Dermis blood vessel endothelial cell (primary cell): Measurements from ENCODE around the gene POLRMT. TPM values are rescaled to one million over a fixed set of nuclear protein-coding genes. Genes with fewer than 3 reads are reported as not detected.
"Not testable (repeated sequence)": the region's sequence is repeated elsewhere in the genome, so short reads cannot be mapped to it uniquely, and the experiment has no call there.

Experiments used
- DNase-seq: peaks from one replicate; pipeline ENCODE4 v3.0.0; 2010
- total RNA-seq: library from RNA; depleted of rRNA; stranded (reverse); fragments of >200 nt; gene quantifications from 2 replicates; pipeline ENCODE4 v1.2.3, GENCODE V29; 2014

Gene POLRMT
- total RNA-seq, 1 donor from 2014 or later = 29.1 TPM

DNA sequence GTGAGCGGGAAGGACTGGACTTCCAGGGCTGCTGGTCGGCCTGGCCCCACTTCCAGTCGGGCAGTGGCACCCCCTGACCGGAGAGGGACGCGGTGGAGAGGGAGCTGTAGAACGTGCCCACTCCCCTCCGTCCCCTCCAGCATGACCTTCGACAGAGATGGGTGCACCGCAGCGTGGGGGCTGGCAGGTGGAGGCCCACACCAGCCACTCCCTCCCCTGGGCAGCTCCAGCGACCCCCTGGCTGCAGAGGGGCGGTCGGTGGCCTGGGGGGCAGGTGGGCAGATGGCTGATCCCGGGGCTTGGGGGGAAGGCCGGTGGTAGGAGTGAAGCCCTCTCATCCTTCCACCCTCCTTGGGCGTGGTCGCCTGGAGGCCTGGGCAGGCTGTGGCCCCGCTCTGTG is 41.2 kb downstream of the POLRMT start:
- DNase-seq = no peak

DNA sequence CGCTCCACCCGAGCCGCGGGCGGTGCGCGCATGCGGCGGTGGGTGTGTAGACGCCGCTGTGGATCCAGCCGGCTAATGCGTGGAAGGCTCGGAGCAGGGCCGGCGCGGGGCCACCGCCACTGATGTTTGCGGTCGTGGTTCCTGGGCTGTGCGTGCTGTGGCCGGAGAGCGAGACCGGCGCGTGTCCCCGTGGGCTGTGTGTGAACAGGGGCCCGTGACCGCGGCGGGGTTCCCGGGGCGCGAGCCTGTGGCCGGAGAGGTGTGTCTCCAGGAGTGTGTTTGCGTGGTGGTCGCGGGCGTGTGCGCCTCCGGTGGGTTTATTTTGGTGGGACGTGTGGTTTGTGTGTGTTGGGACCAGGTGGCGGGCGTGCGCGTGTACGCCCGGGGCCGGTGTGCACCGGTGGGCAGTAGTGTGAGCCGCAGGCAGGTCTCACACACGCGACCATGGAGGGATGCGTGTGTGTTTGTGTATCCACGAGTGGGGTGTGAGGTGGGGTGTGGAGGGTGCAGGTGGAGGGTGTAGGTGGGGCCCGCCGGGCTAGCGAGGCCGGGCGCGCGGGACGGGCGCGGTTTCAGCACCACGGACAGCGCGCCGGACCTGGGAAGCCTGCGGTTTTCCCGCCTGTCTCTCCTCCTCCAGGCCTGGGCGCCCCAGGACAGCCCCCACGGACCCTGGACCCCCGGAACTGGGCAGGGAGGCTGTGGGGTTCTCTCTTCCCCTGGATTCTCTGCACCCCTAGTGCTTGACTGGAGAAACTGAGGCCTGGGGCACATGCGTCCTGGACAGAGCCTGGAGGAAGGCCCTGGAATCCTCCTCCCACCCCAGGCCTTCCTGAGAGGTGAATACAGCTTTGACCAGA is 42.0 kb downstream of the POLRMT start:
- DNase-seq = peak; percentile 49

GRCh38 chr19:590750-591098 is 42.6 kb downstream of the POLRMT start:
- DNase-seq = no peak

DNA sequence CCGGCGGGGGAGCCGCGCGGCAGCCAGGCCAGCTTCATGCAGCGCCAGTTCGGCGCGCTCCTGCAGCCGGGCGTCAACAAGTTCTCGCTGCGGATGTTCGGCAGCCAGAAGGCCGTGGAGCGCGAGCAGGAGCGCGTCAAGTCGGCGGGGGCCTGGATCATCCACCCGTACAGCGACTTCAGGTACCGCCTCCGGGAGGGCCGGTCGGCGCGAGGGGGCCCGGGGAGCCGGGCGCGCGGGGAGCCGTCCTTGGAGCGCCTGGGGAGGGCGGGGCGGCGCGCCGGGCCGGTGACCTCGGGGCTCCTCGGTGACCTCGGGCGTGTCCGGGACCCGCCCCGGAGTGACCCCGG is 43.0 kb downstream of the POLRMT start:
- DNase-seq = peak; percentile 50

DNA sequence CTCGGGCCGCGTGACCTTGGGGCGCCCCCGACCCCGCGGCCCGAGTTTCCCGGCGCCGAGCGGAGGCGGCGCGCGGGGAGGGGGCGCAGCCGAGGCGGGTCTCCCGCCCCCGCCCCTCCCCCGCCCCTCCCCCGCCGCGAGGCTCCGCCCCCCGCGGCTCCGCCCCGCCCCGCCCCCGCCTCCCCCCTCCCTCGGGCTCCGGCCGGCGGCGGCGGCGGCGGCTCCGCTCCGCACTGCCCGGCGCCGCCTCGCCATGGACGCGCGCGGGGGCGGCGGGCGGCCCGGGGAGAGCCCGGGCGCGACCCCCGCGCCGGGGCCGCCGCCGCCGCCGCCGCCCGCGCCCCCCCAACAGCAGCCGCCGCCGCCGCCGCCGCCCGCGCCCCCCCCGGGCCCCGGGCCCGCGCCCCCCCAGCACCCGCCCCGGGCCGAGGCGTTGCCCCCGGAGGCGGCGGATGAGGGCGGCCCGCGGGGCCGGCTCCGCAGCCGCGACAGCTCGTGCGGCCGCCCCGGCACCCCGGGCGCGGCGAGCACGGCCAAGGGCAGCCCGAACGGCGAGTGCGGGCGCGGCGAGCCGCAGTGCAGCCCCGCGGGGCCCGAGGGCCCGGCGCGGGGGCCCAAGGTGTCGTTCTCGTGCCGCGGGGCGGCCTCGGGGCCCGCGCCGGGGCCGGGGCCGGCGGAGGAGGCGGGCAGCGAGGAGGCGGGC is 43.5 kb downstream of the POLRMT start, which contains the start of gene HCN2:
Gene HCN2, plus strand, starts transcription at position 189 of the 703 bp plus-strand sequence. Its CDS starts 65 bp downstream, at position 254.
- no peak for DNase-seq

- DNase-seq = no peak
Observed at GRCh38 chr19:588741-589692, 44.3 kb downstream of the POLRMT start.

DNA sequence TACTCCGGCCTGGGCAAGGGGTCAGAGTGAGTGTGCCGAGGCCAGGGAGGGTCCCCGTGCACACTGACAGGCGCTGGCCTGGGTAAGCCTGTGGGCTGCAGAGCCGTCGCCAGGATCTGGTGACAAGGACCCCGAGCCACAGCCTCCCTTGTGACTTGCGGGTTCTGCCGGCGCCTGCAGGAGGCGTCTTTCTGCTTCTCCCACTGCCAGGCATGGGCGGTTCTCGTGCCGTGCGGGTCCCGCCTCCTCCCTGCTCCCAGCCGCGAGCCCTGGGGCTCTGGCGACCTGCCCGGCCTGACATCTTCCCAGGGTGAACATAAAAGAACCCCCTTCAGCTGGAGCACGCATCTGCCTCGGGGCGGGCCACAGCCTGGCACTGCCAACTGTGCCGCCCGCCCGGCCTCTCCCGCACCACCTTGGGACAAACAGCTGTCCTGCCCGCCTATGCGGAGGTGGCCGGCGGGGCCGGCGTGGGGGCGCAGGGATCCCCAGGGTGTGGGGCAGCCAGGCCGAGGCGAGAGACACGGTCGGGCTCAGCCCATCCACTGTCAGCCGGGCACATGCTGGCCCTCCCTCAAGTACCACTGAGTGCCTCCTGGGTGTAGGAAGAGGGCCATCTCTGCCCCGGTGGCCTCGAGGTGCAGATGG is 45.1 kb downstream of the POLRMT start:
- DNase-seq = peak; percentile 75

GRCh38 chr19:585551-586110 is 47.7 kb downstream of the POLRMT start:
- DNase-seq = no peak

- DNase-seq = not testable (repeated sequence)
Observed at GRCh38 chr19:585146-585545, 48.2 kb downstream of the POLRMT start.

GRCh38 chr19:584240-585001 is 48.9 kb downstream of the POLRMT start:
- peak; percentile 67 for DNase-seq

- no peak for DNase-seq
Observed at GRCh38 chr19:583968-584239, 49.4 kb downstream of the POLRMT start.

- DNase-seq = no peak
Observed at GRCh38 chr19:583198-583967, 50.0 kb downstream of the POLRMT start.

GRCh38 chr19:582497-583197 is 50.7 kb downstream of the POLRMT start:
- no peak for DNase-seq

- DNase-seq = no peak
Observed at GRCh38 chr19:581399-582111, 51.8 kb downstream of the POLRMT start.

DNA sequence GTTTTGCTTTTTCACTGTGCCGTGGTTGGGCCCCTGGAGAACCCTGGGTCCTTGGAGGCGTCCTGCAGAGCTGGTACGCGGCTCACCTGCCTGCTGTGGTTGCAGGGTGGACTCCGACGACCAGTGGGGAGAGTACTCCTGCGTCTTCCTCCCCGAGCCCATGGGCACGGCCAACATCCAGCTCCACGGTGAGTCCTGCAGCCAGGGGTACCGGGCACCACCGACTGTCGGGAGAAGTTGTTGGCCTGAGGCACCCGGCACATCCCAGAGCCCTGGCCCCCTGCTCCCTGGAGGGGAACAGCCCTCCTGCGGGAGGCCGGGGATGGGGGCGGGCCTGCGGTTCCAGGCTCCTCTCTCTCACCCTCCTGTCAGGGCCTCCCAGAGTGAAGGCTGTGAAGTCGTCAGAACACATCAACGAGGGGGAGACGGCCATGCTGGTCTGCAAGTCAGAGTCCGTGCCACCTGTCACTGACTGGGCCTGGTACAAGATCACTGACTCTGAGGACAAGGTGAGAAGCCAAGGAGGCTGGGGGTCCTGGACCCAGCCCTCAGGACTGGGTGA is 53.0 kb downstream of the POLRMT start:
- DNase-seq = no peak

- no peak for DNase-seq
Observed at GRCh38 chr19:579842-580155, 53.5 kb downstream of the POLRMT start.

- DNase-seq = no peak
Observed at GRCh38 chr19:579111-579841, 54.1 kb downstream of the POLRMT start.
